Endometrium (tissue), 2 donors: ENCODE results near the gene SMARCB1.

Source experiments
- FAIRE-seq: peaks from 2 replicates; lab custom pipeline; 2012; peaks lifted over from hg19 to GRCh38; lab: Jason Lieb, UNC
- donor health status: control.
- donor health status: control.

SMARCB1 gene

DNA sequence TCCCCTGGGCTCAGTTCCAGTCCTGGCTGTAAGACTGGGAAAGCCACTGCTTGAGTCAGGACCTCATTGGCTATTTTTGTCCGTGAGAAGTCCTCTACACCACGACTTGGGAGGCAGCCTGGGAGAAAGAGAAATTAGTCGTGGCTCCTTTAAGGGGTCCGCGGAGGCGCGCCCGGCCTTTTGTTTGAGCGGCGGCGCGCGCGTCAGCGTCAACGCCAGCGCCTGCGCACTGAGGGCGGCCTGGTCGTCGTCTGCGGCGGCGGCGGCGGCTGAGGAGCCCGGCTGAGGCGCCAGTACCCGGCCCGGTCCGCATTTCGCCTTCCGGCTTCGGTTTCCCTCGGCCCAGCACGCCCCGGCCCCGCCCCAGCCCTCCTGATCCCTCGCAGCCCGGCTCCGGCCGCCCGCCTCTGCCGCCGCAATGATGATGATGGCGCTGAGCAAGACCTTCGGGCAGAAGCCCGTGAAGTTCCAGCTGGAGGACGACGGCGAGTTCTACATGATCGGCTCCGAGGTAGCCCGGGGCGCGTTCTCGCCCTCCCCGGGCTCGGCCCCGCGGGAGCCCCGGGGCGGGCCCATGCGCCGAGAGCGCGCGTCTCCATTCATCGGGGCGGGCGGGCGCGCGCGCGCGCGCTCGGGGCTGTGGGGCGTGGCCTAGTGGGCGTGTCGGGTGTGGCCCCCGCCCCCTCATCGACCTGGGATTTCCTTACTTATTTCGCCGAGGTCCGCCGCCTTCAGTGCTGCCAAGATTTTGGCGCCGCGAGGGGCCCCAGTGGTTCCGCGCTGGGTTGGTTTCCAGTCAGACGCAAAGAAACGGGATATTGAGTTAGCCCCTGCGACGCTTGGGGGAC is at the start of gene SMARCB1:
SMARCB1 (plus strand) TSS at position 215 of the 848 bp plus-strand sequence; CDS start at position 419, 204 bp downstream.
- FAIRE-seq = no peak

DNA sequence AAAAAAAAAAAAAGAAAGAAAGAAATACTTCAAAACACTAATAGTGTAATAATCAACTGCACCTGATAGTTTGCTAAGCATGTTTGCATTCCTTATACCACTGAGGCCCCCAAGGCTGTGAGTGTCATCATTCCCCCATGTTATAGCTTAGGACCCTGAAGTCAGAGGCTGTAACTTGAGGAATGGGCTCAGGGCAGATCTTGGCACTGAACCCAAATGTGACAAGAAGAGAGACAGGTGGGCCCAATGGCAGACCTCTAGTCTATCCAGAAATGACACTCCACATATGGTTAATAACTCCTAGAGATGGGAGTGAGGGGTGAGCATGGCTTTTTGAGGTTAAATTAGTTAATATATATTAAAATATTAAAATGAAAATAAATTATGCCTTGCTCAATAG is 49.1 kb upstream of the SMARCB1 start:
- no peak for FAIRE-seq

DNA sequence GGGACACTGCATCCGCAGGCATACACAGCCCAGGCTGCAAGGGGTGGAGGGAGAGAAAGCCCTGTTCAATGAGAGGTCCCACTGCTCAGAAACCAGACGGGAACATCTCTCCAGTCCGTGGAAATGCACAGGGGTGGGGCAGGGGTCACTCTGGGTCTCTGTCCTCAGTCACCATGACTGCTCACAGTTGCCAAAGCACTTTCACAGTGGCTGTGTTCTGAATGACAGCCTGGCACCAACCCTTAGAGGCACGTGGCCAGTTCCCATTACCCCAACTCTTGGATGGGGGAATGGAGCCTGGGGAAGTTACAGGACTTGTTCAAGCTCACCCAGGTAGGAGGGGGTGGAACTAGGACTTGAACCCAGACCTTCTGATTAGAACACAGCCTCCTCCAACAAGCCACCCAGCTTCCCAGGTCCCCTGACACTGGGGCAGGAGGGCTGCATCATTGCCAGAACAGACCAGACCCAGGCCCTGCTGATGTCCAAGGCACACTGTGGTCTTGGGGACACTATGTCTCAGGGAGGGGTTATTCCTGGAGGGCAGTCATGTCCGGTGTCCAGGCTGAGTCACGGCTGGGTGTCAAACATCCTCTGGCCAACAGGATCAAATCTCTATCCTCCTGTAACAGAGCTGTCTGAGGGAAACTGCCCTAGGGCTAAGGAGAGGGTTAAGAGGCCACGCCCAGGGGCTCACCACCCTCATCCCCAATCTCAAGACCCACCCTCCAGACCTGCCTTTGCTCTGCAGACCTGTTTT is 44.1 kb upstream of the SMARCB1 start:
- no peak for FAIRE-seq

DNA sequence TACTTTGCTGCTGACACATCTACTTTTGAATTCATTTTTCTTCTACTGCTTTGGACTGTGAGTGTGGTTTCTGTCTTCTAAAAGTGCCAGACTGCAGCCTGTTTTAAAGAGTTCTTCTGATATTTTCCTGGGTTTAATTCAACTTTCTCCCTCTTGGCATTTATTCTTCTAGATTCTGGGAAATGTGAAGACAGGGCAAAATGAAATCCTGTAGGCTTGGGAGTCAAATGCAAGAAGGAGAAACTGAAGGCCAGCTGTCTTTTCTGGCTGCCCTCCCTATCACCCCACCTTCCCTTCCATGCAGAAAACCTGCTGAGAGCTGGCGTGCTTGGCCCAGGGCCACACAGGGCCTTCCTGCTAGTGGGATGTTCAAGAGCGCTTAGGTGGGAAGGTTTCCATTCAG is 43.5 kb upstream of the SMARCB1 start:
- no peak for FAIRE-seq

DNA sequence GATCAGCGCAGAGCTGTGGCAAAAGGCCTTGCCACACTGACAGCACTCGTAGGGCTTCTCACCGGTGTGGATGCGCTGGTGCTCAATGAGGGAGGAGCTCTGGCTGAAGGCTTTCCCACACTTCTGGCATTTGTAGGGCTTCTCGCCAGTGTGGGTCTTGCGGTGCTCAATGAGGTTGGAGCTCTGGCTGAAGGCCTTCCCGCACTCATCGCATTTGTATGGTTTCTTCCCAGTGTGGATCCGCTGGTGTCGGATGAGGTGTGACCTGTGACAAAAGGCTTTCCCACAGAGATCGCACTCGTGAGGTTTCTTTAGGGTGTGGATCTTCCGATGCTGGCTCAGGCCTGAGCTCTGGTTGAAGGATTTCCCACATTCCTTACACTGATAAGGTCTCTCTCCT is 42.8 kb upstream of the SMARCB1 start:
- no peak for FAIRE-seq

DNA sequence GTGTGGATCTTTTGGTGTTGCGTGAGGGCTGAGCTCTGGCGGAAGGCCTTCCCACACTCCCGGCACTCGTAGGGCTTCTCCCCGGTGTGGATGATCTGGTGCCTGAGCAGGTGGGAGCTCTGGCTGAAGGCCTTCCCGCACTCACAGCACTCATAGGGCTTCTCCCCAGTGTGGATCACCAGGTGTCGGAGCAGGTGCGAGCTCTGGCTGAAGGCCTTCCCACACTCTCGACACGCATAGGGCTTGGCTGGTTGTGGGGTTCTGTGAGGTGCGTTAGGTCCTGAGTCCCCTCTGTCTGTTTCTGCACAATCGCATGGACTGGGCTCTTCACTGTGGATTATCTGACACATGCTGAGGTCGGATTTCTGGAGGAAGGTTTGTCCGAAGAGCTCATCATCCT is 42.3 kb upstream of the SMARCB1 start:
- FAIRE-seq = no peak

DNA sequence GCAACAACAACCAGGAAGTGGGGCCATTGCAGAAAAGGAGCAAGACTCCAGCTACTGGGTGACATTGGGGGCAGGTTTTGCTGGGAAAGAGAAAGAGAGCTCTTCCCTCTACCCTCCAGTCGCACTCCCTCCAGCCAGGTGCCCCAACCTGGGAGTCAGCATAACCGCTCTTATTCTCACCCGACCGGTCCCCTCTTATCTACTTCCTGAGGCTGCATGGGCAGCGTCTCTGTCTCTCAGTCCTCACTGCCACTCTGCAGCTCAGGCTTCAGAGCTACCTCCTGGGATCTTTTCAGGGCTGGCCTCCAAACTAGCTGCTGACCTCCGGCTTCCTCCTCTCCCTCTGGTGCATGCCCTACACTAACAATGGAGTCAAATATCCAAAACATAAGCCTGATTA is 41.0 kb upstream of the SMARCB1 start:
- no peak for FAIRE-seq

DNA sequence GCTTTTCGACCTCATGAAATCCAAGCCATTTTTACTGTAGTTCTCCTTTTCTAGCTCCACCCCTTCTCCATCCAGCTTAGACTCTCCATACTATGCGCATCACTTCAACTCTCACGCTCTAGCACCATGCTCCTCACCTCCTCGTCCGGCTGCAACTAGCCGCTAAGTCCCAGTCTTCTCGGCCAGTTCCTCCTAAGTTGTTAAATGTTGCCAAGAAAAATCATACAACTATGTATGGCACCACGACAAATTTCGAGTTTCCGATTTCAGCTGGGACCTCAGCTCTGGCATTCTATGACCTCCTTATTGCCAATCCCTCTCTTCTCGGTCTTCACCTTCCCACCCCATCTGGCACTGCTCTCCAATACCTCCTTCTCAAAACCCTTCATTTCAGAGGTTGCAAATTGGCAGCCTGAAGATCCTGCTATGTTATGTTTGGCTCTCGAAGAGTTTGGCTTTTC is 36.9 kb upstream of the SMARCB1 start:
- FAIRE-seq = no peak

DNA sequence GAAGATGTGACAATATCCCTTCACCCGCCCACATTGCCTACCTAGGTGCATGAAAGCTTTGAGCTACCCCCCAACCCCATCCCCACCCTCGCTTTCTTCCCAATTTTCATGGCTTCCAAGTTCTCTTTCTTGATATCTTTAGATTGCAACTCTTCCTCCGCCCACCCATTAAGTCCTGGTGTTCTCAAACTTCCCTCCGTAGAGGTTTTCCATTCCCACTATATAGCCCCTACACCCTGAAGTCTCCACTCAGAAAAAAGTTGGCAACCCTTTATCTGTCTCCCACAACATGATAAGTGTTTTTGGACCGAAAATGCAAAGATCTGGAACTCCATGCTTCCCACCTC is 36.4 kb upstream of the SMARCB1 start:
- FAIRE-seq = no peak

DNA sequence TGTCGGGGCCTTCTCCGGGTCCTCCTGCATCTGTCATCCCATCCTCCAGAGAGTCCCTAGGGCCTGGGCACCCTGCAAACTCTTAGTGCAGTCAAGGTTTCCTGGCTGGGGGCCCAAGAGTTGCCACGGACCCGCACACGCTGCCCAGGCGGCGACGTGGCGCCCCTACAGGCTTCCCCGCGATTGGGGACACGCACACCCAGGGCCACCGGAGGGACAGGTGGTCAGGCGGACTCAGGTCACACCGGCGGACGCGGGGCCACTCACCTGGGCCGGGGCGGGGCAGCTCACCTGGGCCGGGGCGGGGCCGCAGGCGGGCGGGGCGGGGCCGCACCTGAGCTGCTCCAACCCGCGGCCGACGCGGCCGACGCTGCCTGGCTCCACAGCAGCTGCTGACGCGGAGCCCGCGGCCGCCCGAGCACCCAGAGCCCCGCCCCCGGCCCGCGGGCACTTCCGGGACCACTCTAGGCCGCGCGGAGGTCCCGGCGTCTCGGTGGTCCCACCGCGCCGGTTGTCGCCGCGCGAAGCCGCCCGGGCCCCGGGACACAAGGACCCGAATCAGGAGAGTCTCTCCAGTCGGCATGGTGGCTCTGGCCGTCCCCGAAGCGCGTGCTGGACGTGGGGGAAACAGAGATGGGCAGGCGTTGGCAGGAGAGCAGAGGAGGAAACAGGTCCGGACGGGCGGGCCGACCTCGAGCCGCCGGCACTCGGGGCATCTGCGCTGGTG is 35.9 kb upstream of the SMARCB1 start, which contains the start of gene ZNF70:
ZNF70 (minus strand) TSS at position 399 of the 727 bp plus-strand sequence. CDS start 5,972 bp downstream, outside the sequence.
- no peak for FAIRE-seq

DNA sequence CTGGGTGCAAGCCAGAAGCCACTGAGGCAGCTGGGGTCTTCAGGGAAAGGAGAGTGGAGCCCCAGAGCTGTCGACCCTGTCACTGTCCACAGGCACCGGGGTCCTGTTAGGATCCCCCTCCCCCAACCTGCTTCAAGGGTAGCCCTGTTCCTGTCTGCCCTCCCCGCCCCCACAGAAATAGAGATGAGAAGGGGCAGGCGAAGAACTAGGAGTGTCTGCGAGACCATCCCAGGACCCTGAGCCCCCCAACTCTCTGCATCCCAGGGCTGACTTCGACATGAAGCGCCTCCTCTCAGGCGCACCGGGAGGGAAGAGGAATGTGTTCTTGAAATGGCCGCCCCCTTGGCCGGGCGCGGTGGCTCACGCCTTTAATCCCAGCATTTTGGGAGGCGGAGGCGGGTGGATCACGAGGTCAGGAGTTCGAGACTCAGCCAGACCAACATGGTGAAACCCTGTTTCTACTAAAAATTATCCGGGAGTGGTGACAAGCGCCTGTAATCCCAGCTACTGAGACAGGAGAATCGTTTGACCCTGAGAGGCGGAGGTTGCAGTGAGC is 35.2 kb upstream of the SMARCB1 start:
- FAIRE-seq = no peak

DNA sequence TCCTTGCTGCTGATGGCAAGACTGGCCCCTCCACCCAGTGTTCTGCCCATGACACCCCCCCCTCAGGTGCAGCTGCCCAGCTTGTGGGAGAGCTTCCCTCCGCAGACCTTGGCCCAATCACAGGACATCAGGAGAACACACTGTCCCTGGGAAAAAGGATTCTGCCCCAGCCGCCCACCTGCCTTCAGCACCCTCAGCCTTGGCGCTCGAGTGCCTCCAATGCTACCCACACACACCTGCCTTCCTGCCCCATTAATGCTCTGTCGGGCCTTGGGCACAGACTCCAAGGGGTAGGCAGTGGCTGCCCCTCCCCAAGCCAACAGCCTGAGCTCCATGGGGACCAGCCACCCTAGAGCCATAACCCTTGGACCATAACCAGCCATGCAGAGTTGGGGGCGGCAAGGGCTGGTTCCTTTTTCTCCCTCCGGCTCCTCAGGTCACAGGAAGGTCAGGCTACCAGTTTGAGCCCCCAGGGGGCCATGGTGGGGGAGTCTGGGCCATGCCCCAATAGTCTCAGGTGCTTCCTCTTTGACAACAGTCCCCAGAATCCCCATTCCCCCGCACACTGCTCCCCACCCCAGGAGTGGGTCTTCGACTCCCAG is 34.6 kb upstream of the SMARCB1 start:
- FAIRE-seq = no peak

DNA sequence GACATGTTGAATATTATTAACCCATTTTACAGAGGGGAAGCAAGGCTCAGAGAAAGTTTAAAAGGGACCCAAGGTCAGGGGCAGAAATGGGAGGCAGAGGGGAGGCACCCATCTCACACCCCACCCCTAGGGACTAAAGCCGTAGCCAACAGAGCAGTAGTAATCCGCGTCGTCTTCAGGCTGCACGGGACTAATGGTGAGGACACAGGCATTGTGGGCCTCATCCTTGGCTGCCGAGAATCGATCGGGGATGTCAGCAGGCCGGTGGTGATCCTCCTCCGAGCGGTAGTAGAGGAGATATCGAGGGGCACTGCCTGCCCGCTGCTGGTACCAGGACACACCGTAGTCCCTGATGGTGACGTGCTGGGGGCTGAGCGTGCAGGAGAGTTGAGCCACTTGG is 34.0 kb upstream of the SMARCB1 start:
- FAIRE-seq = no peak

DNA sequence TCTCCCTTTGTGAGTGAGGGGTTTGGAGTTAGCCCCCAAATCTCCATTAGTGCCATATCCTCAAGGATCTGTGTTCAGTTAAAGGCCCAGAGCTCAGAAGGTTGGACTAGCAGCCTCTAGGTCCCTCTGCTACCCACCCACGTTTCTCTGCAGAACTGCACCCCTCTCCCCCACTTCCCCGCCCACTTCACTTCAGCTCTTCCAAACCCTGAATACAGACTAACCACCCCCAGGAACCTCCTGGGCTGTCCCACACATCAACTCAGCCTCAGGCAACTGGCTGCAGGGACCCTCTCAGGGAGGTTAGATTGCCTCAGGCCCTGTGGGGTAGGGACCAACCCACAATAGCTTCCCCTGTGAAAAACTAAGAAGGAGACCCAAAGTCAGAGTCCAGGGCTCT is 33.4 kb upstream of the SMARCB1 start:
- no peak for FAIRE-seq

DNA sequence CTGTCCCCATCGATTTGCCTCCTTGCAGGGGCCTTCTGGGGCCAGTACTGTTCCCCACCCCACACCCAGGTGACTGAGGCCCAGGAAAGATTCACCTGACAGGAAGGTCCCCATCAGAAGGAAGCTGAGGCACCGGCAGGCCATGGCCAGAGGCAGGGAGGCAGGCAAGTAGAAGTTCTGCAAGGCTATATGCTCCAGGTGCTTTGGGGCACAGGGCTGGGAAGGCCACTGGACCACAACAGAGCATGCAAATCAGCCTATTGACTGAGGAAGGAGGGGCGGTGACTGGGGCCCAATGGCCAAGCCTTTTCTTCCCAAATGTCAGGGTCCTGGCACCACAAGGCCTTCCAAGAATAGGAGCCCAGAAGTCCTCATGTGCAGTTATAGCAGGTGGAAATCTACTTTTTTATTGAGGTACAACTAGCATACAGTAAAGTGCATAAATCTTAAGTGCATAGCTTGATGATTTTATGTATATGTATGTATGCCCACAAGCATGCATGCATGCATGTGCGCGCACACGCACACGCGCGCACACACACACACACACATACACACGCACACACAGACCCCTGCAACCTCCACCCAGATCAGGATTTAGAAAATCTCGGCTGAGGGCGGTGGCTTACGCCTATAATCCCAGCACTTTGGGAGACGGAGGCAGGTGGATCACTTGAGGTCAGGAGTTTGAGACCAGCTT is 32.4 kb upstream of the SMARCB1 start, which contains the start of gene VPREB3:
VPREB3 (minus strand) TSS at position 206 of the 700 bp plus-strand sequence; CDS start at position 144, 62 bp downstream.
- no peak for FAIRE-seq

DNA sequence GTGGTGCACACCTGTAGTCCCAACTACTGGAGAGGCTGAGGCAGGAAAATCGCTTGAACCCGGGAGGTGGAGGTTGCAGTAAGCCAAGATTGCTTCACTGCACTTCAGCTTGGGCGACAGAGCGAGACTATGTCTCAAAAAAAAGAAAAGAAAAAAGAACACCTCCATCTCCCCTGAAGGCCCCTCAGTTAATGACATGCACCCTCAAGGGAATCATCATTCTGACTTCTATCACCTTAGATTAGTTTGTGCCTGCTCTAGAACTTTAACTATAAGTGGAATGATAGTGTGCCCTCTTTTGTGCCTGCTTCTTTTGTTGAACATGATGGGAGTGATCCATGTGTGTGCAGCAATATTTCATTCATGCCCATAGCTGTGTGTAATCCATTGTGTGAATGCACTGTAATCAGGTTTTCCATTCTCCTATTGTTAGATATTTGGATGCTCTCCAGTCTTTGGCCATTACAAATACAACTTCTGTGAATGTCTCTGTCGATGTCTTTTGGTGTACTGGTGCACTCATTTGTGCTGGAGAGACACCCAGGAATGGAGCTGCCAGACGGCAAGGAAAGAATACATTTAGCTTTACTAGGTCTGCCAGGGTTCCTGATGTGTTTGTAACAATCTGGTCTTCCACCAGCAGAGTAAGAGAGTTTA is 31.7 kb upstream of the SMARCB1 start:
- FAIRE-seq = no peak

DNA sequence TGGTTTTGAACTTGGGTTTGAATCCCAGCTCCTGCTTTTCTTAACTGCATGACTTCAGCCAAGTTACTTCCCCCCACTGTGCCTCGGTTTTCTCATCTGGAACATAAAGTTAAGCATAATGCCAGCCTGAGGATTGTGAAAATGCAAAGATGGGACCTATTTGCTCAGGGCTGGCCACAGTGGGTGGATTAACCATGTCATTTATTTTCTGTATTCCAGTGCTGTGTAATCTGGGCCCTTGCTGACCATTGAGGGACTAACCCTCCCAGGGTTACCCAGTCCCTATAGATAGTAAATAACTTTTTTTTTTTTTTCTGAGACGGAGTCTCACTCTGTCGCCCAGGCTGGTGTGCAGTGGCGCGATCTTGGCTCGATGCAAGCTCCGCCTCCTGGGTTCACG is 31.1 kb upstream of the SMARCB1 start:
- no peak for FAIRE-seq

DNA sequence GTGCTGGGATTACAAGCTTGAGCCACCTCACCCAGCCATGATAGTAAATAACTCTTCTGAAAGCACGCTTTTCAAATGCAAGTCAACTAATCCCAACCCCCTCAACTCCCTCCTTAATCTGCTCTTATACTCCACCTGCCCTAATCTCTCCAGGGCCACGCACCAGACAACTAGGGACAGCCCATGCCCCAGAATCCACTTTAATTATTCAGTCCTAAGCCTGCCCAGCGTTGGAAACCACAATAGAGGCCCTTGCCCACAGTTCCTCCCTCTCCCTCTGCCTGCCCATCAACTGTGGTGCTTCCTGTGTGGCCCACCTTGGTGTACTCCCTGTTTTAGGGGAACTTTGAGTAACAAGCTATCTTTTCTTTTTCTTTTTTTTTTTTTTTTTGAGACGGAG is 29.9 kb upstream of the SMARCB1 start:
- FAIRE-seq = no peak

DNA sequence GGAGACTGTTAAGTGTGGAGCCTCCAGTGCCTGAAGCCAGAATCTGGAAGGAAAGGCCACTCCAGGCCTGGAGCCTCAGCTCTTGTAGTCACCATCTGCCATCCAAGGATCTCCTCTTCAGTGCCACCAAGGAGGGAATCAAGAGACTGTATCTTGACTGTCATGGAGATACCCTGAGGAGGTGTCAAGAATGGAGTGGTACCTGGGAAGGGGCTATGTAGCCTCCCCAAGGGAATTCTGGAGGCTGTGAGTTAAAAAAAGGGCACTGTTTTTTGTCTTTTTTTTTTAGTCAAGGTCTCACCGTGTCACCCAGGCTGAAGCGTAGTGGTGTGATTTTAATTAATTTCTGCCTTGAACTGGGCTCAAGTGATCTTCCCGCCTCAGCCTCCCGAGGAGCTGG is 27.2 kb upstream of the SMARCB1 start:
- no peak for FAIRE-seq

DNA sequence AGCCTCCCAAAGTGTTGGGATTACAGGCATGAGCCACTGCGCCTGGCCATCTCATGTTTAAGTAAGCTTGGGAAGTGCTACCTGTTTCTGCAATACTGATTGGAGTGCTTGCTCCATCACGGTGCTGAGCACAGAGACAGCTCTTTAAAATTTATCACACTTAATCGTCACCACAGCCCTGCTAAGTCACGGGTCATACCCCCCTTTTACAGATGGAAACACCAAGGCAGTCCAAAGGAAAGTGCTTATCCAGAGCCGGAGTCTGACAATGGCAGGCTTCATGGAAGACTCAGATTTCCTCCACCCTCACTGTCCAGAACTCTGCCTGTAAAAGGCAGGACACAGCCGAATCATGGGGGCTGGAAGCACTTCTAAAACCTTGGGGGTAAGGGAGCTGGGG is 26.7 kb upstream of the SMARCB1 start:
- no peak for FAIRE-seq
